ENCODE data around the gene ZYG11B.
A peak's percentile ranks its signal among the peaks of the same experiment; 100 is the strongest.

DNA sequence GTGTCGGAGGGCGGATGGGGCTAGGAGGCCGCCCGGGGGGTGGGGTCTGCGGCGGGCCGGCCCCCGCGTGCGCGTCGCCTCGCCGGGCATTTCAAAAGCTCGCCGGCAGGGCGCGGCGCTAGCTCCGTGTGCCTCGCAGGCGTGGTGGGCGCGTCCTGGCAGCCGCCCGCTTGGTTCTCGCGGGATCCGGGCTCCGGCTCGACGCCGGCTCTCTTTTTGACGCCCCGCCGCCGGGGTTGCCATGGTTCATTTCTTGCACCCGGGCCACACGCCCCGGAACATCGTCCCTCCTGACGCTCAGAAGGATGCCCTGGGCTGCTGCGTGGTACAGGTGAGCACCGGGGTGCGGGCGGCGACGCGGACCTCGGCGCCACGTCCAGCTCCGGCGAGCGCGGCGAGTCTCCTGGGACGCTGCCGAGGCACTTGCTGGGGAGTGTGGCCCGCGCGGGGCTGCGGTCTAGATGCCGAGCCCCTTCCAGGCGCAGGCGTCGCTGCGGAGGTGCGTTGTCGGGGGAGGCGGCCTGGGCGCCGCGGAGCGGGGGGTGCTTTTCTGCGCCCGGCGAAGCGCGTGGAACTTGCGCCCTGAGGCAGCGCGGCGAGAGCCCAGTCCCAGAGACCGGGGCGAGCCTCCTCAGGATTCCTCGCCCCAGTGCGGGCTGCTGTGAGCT lies 116.5 kb downstream of the ZYG11B start, which contains the start of gene ZYG11A:
- TF ChIP-seq, protein P1, sequence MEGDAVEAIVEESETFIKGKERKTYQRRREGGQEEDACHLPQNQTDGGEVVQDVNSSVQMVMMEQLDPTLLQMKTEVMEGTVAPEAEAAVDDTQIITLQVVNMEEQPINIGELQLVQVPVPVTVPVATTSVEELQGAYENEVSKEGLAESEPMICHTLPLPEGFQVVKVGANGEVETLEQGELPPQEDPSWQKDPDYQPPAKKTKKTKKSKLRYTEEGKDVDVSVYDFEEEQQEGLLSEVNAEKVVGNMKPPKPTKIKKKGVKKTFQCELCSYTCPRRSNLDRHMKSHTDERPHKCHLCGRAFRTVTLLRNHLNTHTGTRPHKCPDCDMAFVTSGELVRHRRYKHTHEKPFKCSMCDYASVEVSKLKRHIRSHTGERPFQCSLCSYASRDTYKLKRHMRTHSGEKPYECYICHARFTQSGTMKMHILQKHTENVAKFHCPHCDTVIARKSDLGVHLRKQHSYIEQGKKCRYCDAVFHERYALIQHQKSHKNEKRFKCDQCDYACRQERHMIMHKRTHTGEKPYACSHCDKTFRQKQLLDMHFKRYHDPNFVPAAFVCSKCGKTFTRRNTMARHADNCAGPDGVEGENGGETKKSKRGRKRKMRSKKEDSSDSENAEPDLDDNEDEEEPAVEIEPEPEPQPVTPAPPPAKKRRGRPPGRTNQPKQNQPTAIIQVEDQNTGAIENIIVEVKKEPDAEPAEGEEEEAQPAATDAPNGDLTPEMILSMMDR (IDR thresholded peaks at IDR 0.05), result peak in 3 of 4 experiments; percentile 32 to 44 (median 40)
- TF ChIP-seq POLR2AphosphoS5 (IDR thresholded peaks at IDR 0.05) (no peak), EP300 (IDR thresholded peaks at IDR 0.05) (no peak), POLR2A (IDR thresholded peaks at IDR 0.05) (no peak)

All from gastroesophageal sphincter (tissue), 3 donors.